Heart left ventricle (tissue), 16 donors: Measurements from ENCODE around the gene POU4F3. TPM values are rescaled to one million over a fixed set of nuclear protein-coding genes. Genes with fewer than 3 reads are reported as not detected.

ENCODE experiments used
- ATAC-seq, 4 donors: fragments of 200-7000 bp; cut with Tn5 transposase; one replicate each; pipeline ENCODE4 v1.9.1; 2020 to 2022; ENCODE audit warnings: moderate library complexity in 4 of 4, mild to moderate bottlenecking in 3 of 4, moderate number of reproducible peaks in 1 of 4
- DNase-seq, 5 donors: peaks; one replicate each; pipeline ENCODE4 v3.0.0-alpha.2; 2020
- H3K27ac ChIP-seq, 12 donors: fragments of 200-600 bp; sonication (generic) in 4 of 12; one replicate each; pipeline versions ENCODE4 v1.5.0 to v1.8.0; 2016 to 2022; ENCODE audit warnings: mild to moderate bottlenecking in 2 of 12
- H3K27me3 ChIP-seq, 9 donors: fragments of 200-600 bp; sonication (generic) in 2 of 9; one replicate each; pipeline versions ENCODE4 v1.5.1 to v1.8.0; 2016 to 2022; ENCODE audit warnings: mild to moderate bottlenecking in 3 of 9
- H3K36me3 ChIP-seq, 9 donors: fragments of 200-600 bp; sonication (generic) in 2 of 9; one replicate each; pipeline versions ENCODE4 v1.5.0 to v1.8.0; 2018 to 2022; ENCODE audit warnings: mild to moderate bottlenecking in 2 of 9
- H3K4me1 ChIP-seq, 12 donors: fragments of 200-600 bp; sonication (generic) in 4 of 12; one replicate each; pipeline versions ENCODE4 v1.5.0 to v1.8.0; 2016 to 2022; ENCODE audit warnings: mild to moderate bottlenecking in 3 of 12
- H3K4me3 ChIP-seq, 12 donors: fragments of 200-600 bp; sonication (generic) in 4 of 12; one replicate each; pipeline versions ENCODE4 v1.5.0 to v1.8.0; 2017 to 2022; ENCODE audit warnings: mild to moderate bottlenecking in 9 of 12, moderate library complexity in 4 of 12
- H3K9me3 ChIP-seq, 12 donors: fragments of 200-600 bp; sonication (generic) in 4 of 12; one replicate each; pipeline versions ENCODE4 v1.5.0 to v1.8.0; 2016 to 2022; ENCODE audit warnings: mild to moderate bottlenecking in 1 of 12
- CTCF ChIP-seq, 12 donors: fragments of 200-600 bp; sonication (generic) in 4 of 12; IDR thresholded peaks; one replicate each; pipeline versions ENCODE4 v1.5.0 to v1.8.0; 2018 to 2022; ENCODE audit warnings: antibody characterized with exemption in 12 of 12, mild to moderate bottlenecking in 5 of 12
- POLR2A ChIP-seq, 2 donors: fragments of 450-650 bp; IDR thresholded peaks; one replicate each; pipeline ENCODE4 v1.6.1; 2017; ENCODE audit warnings: antibody characterized with exemption in 2 of 2, mild to moderate bottlenecking in 2 of 2, moderate library complexity in 2 of 2
- WGBS, 4 donors: extraction: QIAGEN DNeasy Blood & Tissue Kit in 2 of 4; methylation state at CpG; one replicate each; pipeline versions ENCODE4 v1.1.5 to v1.1.7; 2013 to 2018; 5-methylcytosine and 5-hydroxymethylcytosine counted together
- intact Hi-C, 10 donors: fragments of 100-400 bp; cut with DNase I; formaldehyde crosslinking; loops; one replicate each; pipeline versions ENCODE4 v1.11.1 to v1.14.2; 2022
- polyA plus RNA-seq, 2 donors: library from polyadenylated mRNA; stranded (reverse); fragments of 200-250 nt; gene quantifications; one replicate each; pipeline ENCODE4 v1.2.3, GENCODE V29; 2013
- total RNA-seq, 9 donors: library from RNA; depleted of rRNA in 2 of 9; stranded (reverse); fragments of >200 nt in 2 of 9; fragmentation: NEBNext Ultra II Directional in 3 of 9; extraction: Animal tissue kit (Norgen Biotek cat#: 25700) in 3 of 9; gene quantifications; one replicate each; pipeline versions ENCODE4 v1.1.0 to v1.2.4, GENCODE V29; 2016 to 2023
- donor health status: ischemic (EF 13 %, LVEDD 7.1; RV severe dilation, severe dysfunction).
- donor health status: healthy with polysubstance abuse.
- donor health status: DM: no; HTN: yes; CAD: no.
- donor health status: DM: no; HTN: no; CAD: no.
- donor health status: ischemic (EF 25% LVEDD 6.9; RV normal size, moderate dysfunction).
- donor health status: ischemic (EF 25% LVEDD 5.7; RV mildly dilated, moderate dysfunction).
- donor health status: healthy.
- donor health status: DM: yes; HTN: yes; CAD: no.
- donor health status: ischemic (EF 35%, LVEDD 5.7; RV mildly dilated, moderate dysfunction).
- donor health status: nonischemic (EF 11% LVEDD 7.7; RV severe dilation, severe dysfunction).
- donor health status: DM: yes; HTN: yes; CAD: no.
- donor health status: PGD.
- donor health status: ischemic (EF 29% LVEDD 5.4; RV normal size, mild dysfunction).
- donor health status: nonischemic (EF 23%, LVEDD 6.1; RV moderate dilation, normal function).

Gene POU4F3
- total and polyA plus RNA-seq, 11 donors: 0.04 to 0.10 TPM; not detected in 9

- intact Hi-C loops: no loop called here
- DNase-seq: no peak
- Histone ChIP-seq H3K4me3 (no peak overlapping the region), H3K9me3 (no peaks in the 10 kb centered on the region), H3K27me3 (peaks cover 0 to 4% (median 0%) of the 10 kb centered on the region in 9 donors), H3K27ac (no peak overlapping the region), H3K4me1 (peaks cover 0 to 24% (median 0%) of the 10 kb centered on the region in 12 donors), H3K36me3 (no peaks in the 10 kb centered on the region)
- TF ChIP-seq POLR2A (IDR thresholded peaks at IDR 0.05) (no peak), CTCF (IDR thresholded peaks at IDR 0.05) (no peak)
- ATAC-seq: no peak
Observed at GRCh38 chr5:146310540-146310939, 28.1 kb upstream of the POU4F3 start.

- Histone ChIP-seq H3K4me1 (peaks cover 0 to 16% (median 0%) of the 10 kb centered on the region in 12 donors), H3K27me3 (peaks cover 0 to 4% (median 0%) of the 10 kb centered on the region in 9 donors), H3K36me3 (no peaks in the 10 kb centered on the region), H3K27ac (no peak overlapping the region), H3K9me3 (no peaks in the 10 kb centered on the region), H3K4me3 (no peak overlapping the region)
- DNase-seq (no peak), ATAC-seq (no peak)
- 88 to 94% (median 91%) methylated on average over 5 of the region's 5 CpGs for WGBS, 4 donors
- intact Hi-C loops: no loop called here
- no peak for TF ChIP-seq POLR2A (IDR thresholded peaks at IDR 0.05)
- TF ChIP-seq CTCF (IDR thresholded peaks at IDR 0.05): no peak
Observed at GRCh38 chr5:146311278-146311677, 27.4 kb upstream of the POU4F3 start.

GRCh38 chr5:146313027-146313426, 25.6 kb upstream of the POU4F3 start:
- 43 to 59% (median 52%) methylated on average over 7 of the region's 7 CpGs for WGBS, 4 donors
- TF ChIP-seq CTCF (IDR thresholded peaks at IDR 0.05) (no peak), POLR2A (IDR thresholded peaks at IDR 0.05) (no peak)
- H3K4me1 ChIP-seq: no peaks in the 10 kb centered on the region
- no peaks in the 10 kb centered on the region for H3K9me3 ChIP-seq
- peaks cover 0 to 4% (median 0%) of the 10 kb centered on the region in 9 donors for H3K27me3 ChIP-seq
- no peak overlapping the region for H3K27ac ChIP-seq
- H3K4me3 ChIP-seq: no peak overlapping the region
- DNase-seq: no peak
- intact Hi-C loops: no loop called here
- H3K36me3 ChIP-seq: no peaks in the 10 kb centered on the region
- ATAC-seq: no peak

GRCh38 chr5:146321571-146321970, 17.1 kb upstream of the POU4F3 start:
- Histone ChIP-seq H3K9me3 (peaks cover 0 to 14% (median 0%) of the 10 kb centered on the region in 12 donors), H3K36me3 (no peaks in the 10 kb centered on the region), H3K4me3 (no peak overlapping the region), H3K27me3 (no peaks in the 10 kb centered on the region), H3K27ac (no peak overlapping the region), H3K4me1 (no peaks in the 10 kb centered on the region)
- intact Hi-C loops: no loop called here
- ATAC-seq: no peak
- no peak for DNase-seq
- TF ChIP-seq CTCF (IDR thresholded peaks at IDR 0.05): no peak
- no peak for TF ChIP-seq POLR2A (IDR thresholded peaks at IDR 0.05)
- WGBS, 4 donors: 83 to 100% (median 95%) methylated on average over 1 of the region's 1 CpG
